Brain microvascular endothelial cell (primary cell): ENCODE data around the gene NBPF3.

Experiments
- DNase-seq: peaks from one replicate; pipeline ENCODE4 v3.0.0-alpha.2; 2020
- H3K27ac ChIP-seq: fragments of 250-450 bp; sonication (Bioruptor Pico); 2 replicates; pipeline ENCODE4 v1.5.1; 2020; ENCODE audit warnings: mild to moderate bottlenecking, moderate library complexity
- H3K27me3 ChIP-seq: fragments of 250-450 bp; sonication (Bioruptor Pico); replicated peaks from 2 replicates; pipeline ENCODE4 v1.5.1; 2020; ENCODE audit warnings: mild to moderate bottlenecking
- H3K36me3 ChIP-seq: fragments of 250-450 bp; sonication (Bioruptor Pico); replicated peaks from 2 replicates; pipeline ENCODE4 v1.5.1; 2020; ENCODE audit warnings: mild to moderate bottlenecking
- H3K4me3 ChIP-seq: 2 replicates; pipeline ENCODE4 v1.5.1; 2011; ENCODE audit warnings: low read depth, mild to moderate bottlenecking, control low read depth, low read length, moderate library complexity
- in situ Hi-C: cut with HindIII; loops from 2 replicates; pipeline ENCODE4 v1.10.0; 2017; ENCODE audit warnings: low sequenced_read_pairs, low pct_ligation_motif_present
- TF ChIP-seq, protein P1 (sequence below): IDR thresholded peaks from 2 replicates; pipeline ENCODE4 v1.5.1; 2011; ENCODE audit warnings: low read depth, mild to moderate bottlenecking, moderate library complexity, low read length, control low read depth, inconsistent platforms; ENCODE audit errors: missing control alignments

The NBPF3 gene

GRCh38 chr1:21532496-21532895 is 92.6 kb downstream of the NBPF3 start:
- in situ Hi-C loops, result no loop called here
- no peak overlapping the region for H3K27ac ChIP-seq
- TF ChIP-seq, protein P1, sequence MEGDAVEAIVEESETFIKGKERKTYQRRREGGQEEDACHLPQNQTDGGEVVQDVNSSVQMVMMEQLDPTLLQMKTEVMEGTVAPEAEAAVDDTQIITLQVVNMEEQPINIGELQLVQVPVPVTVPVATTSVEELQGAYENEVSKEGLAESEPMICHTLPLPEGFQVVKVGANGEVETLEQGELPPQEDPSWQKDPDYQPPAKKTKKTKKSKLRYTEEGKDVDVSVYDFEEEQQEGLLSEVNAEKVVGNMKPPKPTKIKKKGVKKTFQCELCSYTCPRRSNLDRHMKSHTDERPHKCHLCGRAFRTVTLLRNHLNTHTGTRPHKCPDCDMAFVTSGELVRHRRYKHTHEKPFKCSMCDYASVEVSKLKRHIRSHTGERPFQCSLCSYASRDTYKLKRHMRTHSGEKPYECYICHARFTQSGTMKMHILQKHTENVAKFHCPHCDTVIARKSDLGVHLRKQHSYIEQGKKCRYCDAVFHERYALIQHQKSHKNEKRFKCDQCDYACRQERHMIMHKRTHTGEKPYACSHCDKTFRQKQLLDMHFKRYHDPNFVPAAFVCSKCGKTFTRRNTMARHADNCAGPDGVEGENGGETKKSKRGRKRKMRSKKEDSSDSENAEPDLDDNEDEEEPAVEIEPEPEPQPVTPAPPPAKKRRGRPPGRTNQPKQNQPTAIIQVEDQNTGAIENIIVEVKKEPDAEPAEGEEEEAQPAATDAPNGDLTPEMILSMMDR, result no peak
- H3K36me3 ChIP-seq, result no peaks in the 10 kb centered on the region
- no peak overlapping the region for H3K4me3 ChIP-seq
- DNase-seq, result no peak
- H3K27me3 ChIP-seq, result peaks cover 5% of the 10 kb centered on the region

- H3K27me3 ChIP-seq, result peaks cover 5% of the 10 kb centered on the region
- TF ChIP-seq, protein P1, result no peak
- no peak for DNase-seq
- no peak overlapping the region for H3K27ac ChIP-seq
- H3K36me3 ChIP-seq, result no peaks in the 10 kb centered on the region
- H3K4me3 ChIP-seq, result no peak overlapping the region
- in situ Hi-C loops, result no loop called here
Observed at GRCh38 chr1:21532992-21533534, 93.1 kb downstream of the NBPF3 start.

DNA sequence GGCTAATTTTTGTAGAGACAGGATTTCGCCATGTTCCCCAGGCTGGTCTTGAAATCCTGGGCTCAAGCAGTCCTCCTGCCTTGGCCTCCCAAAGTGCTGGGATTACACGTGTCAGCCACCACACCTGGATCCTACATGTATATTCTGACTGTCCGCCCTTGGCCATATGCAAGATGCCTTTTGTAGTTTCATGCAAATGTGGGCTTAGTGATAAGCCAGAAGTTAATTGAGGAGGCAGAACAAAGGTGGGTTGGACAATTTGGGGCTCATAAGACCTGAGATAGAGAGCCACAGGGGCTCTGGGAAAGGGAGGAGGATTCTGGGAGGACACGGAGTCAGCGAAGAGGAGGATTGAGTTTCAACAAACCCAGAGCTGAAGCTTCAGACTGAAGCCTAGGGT is 94.2 kb downstream of the NBPF3 start:
- TF ChIP-seq, protein P1, result no peak
- no peak overlapping the region for H3K4me3 ChIP-seq
- H3K27me3 ChIP-seq, result peaks cover 5% of the 10 kb centered on the region
- DNase-seq, result no peak
- no peak overlapping the region for H3K27ac ChIP-seq
- H3K36me3 ChIP-seq, result no peaks in the 10 kb centered on the region
- in situ Hi-C loops, result no loop called here
